Measurements from ENCODE around the gene IDI1.
"Not testable (repeated sequence)": the region's sequence is repeated elsewhere in the genome, so short reads cannot be mapped to it uniquely, and the experiment has no call there.

Gene IDI1

GRCh38 chr10:1026578-1026977 is 22.3 kb downstream of the IDI1 start:
- Histone ChIP-seq H3K27me3 (ENCODE audit: control insufficient read depth, insufficient read depth, low read length) (no peaks in the 10 kb centered on the region), H3K36me3 (ENCODE audit: control insufficient read depth, insufficient read depth, low read length) (no peaks in the 10 kb centered on the region)

GRCh38 chr10:1025683-1026082 is 23.2 kb downstream of the IDI1 start, which contains the start of gene IDI2:
IDI2 (minus strand) TSS chr10:1025859; CDS start chr10:1024723, 1,136 bp downstream.
- no peaks in the 10 kb centered on the region for H3K9me3 ChIP-seq (ENCODE audit: control insufficient read depth, insufficient read depth, low read length)
- H3K4me3 ChIP-seq (ENCODE audit: low read depth, low read length): no peak within 1 kb of the TSS
- no peaks in the 10 kb centered on the region for H3K36me3 ChIP-seq (ENCODE audit: control insufficient read depth, insufficient read depth, low read length)
- H3K9ac ChIP-seq (ENCODE audit: low read depth, low read length): no peak within 1 kb of the TSS
- no peaks in the 10 kb centered on the region for H3K27me3 ChIP-seq (ENCODE audit: control insufficient read depth, insufficient read depth, low read length)
- H3K4me1 ChIP-seq (ENCODE audit: control insufficient read depth, insufficient read depth, low read length): peaks cover 4% of the 10 kb centered on the region

More at GRCh38 chr10:1026578-1026977, 22.3 kb downstream of the IDI1 start:
- H3K4me1 ChIP-seq (ENCODE audit: control insufficient read depth, insufficient read depth, low read length): peaks cover 4% of the 10 kb centered on the region
- no peaks in the 10 kb centered on the region for H3K9me3 ChIP-seq (ENCODE audit: control insufficient read depth, insufficient read depth, low read length)
- no peak overlapping the region for H3K9ac ChIP-seq (ENCODE audit: low read depth, low read length)
- H3K4me3 ChIP-seq (ENCODE audit: low read depth, low read length): no peak overlapping the region

- Histone ChIP-seq H3K4me1 (ENCODE audit: control insufficient read depth, insufficient read depth, low read length) (no peaks in the 10 kb centered on the region), H3K9me3 (ENCODE audit: control insufficient read depth, insufficient read depth, low read length) (no peaks in the 10 kb centered on the region), H3K4me3 (ENCODE audit: low read depth, low read length) (no peak overlapping the region), H3K9ac (ENCODE audit: low read depth, low read length) (no peak overlapping the region), H3K27me3 (ENCODE audit: control insufficient read depth, insufficient read depth, low read length) (no peaks in the 10 kb centered on the region), H3K36me3 (ENCODE audit: control insufficient read depth, insufficient read depth, low read length) (peaks cover 2% of the 10 kb centered on the region)
Measured at GRCh38 chr10:1024103-1024502, 24.8 kb downstream of the IDI1 start.

GRCh38 chr10:1022413-1022812 is 26.5 kb downstream of the IDI1 start:
- Histone ChIP-seq H3K27me3 (ENCODE audit: control insufficient read depth, insufficient read depth, low read length) (no peaks in the 10 kb centered on the region), H3K36me3 (ENCODE audit: control insufficient read depth, insufficient read depth, low read length) (peaks cover 5% of the 10 kb centered on the region), H3K9me3 (ENCODE audit: control insufficient read depth, insufficient read depth, low read length) (no peaks in the 10 kb centered on the region), H3K9ac (ENCODE audit: low read depth, low read length) (no peak overlapping the region), H3K4me1 (ENCODE audit: control insufficient read depth, insufficient read depth, low read length) (no peaks in the 10 kb centered on the region), H3K4me3 (ENCODE audit: low read depth, low read length) (peak overlapping the region; percentile 12)

GRCh38 chr10:1020958-1021357 is 28.0 kb downstream of the IDI1 start:
- Histone ChIP-seq H3K36me3 (ENCODE audit: control insufficient read depth, insufficient read depth, low read length) (peaks cover 16% of the 10 kb centered on the region), H3K4me3 (ENCODE audit: low read depth, low read length) (no peak overlapping the region), H3K27me3 (ENCODE audit: control insufficient read depth, insufficient read depth, low read length) (no peaks in the 10 kb centered on the region), H3K9me3 (ENCODE audit: control insufficient read depth, insufficient read depth, low read length) (no peaks in the 10 kb centered on the region), H3K9ac (ENCODE audit: low read depth, low read length) (no peak overlapping the region), H3K4me1 (ENCODE audit: control insufficient read depth, insufficient read depth, low read length) (no peaks in the 10 kb centered on the region)

- Histone ChIP-seq H3K4me3 (ENCODE audit: low read depth, low read length) (no peak overlapping the region), H3K27me3 (ENCODE audit: control insufficient read depth, insufficient read depth, low read length) (no peaks in the 10 kb centered on the region), H3K9ac (ENCODE audit: low read depth, low read length) (no peak overlapping the region), H3K4me1 (ENCODE audit: control insufficient read depth, insufficient read depth, low read length) (no peaks in the 10 kb centered on the region), H3K9me3 (ENCODE audit: control insufficient read depth, insufficient read depth, low read length) (no peaks in the 10 kb centered on the region), H3K36me3 (ENCODE audit: control insufficient read depth, insufficient read depth, low read length) (peaks cover 21% of the 10 kb centered on the region)
Measured at GRCh38 chr10:1020460-1020859, 28.5 kb downstream of the IDI1 start.

GRCh38 chr10:1019362-1019761 is 29.6 kb downstream of the IDI1 start:
- peaks cover 30% of the 10 kb centered on the region for H3K36me3 ChIP-seq (ENCODE audit: control insufficient read depth, insufficient read depth, low read length)
- no peak overlapping the region for H3K9ac ChIP-seq (ENCODE audit: low read depth, low read length)
- no peaks in the 10 kb centered on the region for H3K9me3 ChIP-seq (ENCODE audit: control insufficient read depth, insufficient read depth, low read length)
- H3K27me3 ChIP-seq (ENCODE audit: control insufficient read depth, insufficient read depth, low read length): no peaks in the 10 kb centered on the region
- H3K4me1 ChIP-seq (ENCODE audit: control insufficient read depth, insufficient read depth, low read length): no peaks in the 10 kb centered on the region
- H3K4me3 ChIP-seq (ENCODE audit: low read depth, low read length): no peak overlapping the region

GRCh38 chr10:1015688-1016087 is 33.2 kb downstream of the IDI1 start:
- no peak overlapping the region for H3K4me3 ChIP-seq (ENCODE audit: low read depth, low read length)
- peaks cover 59% of the 10 kb centered on the region for H3K36me3 ChIP-seq (ENCODE audit: control insufficient read depth, insufficient read depth, low read length)
- no peaks in the 10 kb centered on the region for H3K4me1 ChIP-seq (ENCODE audit: control insufficient read depth, insufficient read depth, low read length)
- H3K9me3 ChIP-seq (ENCODE audit: control insufficient read depth, insufficient read depth, low read length): no peaks in the 10 kb centered on the region
- H3K9ac ChIP-seq (ENCODE audit: low read depth, low read length): no peak overlapping the region
- H3K27me3 ChIP-seq (ENCODE audit: control insufficient read depth, insufficient read depth, low read length): no peaks in the 10 kb centered on the region

GRCh38 chr10:1011696-1012095 is 37.2 kb downstream of the IDI1 start:
- no peaks in the 10 kb centered on the region for H3K9me3 ChIP-seq (ENCODE audit: control insufficient read depth, insufficient read depth, low read length)
- H3K4me3 ChIP-seq (ENCODE audit: low read depth, low read length): no peak overlapping the region
- H3K27me3 ChIP-seq (ENCODE audit: control insufficient read depth, insufficient read depth, low read length): no peaks in the 10 kb centered on the region
- no peaks in the 10 kb centered on the region for H3K4me1 ChIP-seq (ENCODE audit: control insufficient read depth, insufficient read depth, low read length)
- H3K9ac ChIP-seq (ENCODE audit: low read depth, low read length): no peak overlapping the region
- H3K36me3 ChIP-seq (ENCODE audit: control insufficient read depth, insufficient read depth, low read length): peaks cover 82% of the 10 kb centered on the region

- H3K36me3 ChIP-seq (ENCODE audit: control insufficient read depth, insufficient read depth, low read length): peaks cover 83% of the 10 kb centered on the region
- H3K4me1 ChIP-seq (ENCODE audit: control insufficient read depth, insufficient read depth, low read length): no peaks in the 10 kb centered on the region
- no peaks in the 10 kb centered on the region for H3K27me3 ChIP-seq (ENCODE audit: control insufficient read depth, insufficient read depth, low read length)
- H3K4me3 ChIP-seq (ENCODE audit: low read depth, low read length): no peak overlapping the region
- H3K9ac ChIP-seq (ENCODE audit: low read depth, low read length): no peak overlapping the region
- H3K9me3 ChIP-seq (ENCODE audit: control insufficient read depth, insufficient read depth, low read length): no peaks in the 10 kb centered on the region
Measured at GRCh38 chr10:1010703-1011102, 38.2 kb downstream of the IDI1 start.

- peaks cover 81% of the 10 kb centered on the region for H3K36me3 ChIP-seq (ENCODE audit: control insufficient read depth, insufficient read depth, low read length)
- not testable (repeated sequence) for H3K4me3 ChIP-seq (ENCODE audit: low read depth, low read length); H3K27me3 ChIP-seq (ENCODE audit: control insufficient read depth, insufficient read depth, low read length); H3K9ac ChIP-seq (ENCODE audit: low read depth, low read length); H3K9me3 ChIP-seq (ENCODE audit: control insufficient read depth, insufficient read depth, low read length); H3K4me1 ChIP-seq (ENCODE audit: control insufficient read depth, insufficient read depth, low read length)
Measured at GRCh38 chr10:1009947-1010346, 39.0 kb downstream of the IDI1 start.

- H3K4me1 ChIP-seq (ENCODE audit: control insufficient read depth, insufficient read depth, low read length): no peaks in the 10 kb centered on the region
- peaks cover 83% of the 10 kb centered on the region for H3K36me3 ChIP-seq (ENCODE audit: control insufficient read depth, insufficient read depth, low read length)
- H3K9ac ChIP-seq (ENCODE audit: low read depth, low read length): no peak overlapping the region
- H3K4me3 ChIP-seq (ENCODE audit: low read depth, low read length): no peak overlapping the region
- H3K27me3 ChIP-seq (ENCODE audit: control insufficient read depth, insufficient read depth, low read length): no peaks in the 10 kb centered on the region
- no peaks in the 10 kb centered on the region for H3K9me3 ChIP-seq (ENCODE audit: control insufficient read depth, insufficient read depth, low read length)
Measured at GRCh38 chr10:1009071-1009494, 39.8 kb downstream of the IDI1 start.
